ENCODE data around the gene SLC9A9.
A peak's percentile ranks its signal among the peaks of the same experiment; 100 is the strongest.

Gene SLC9A9

GRCh38 chr3:143344516-143345165, 503.6 kb downstream of the SLC9A9 start:
- no peak for DNase-seq

GRCh38 chr3:143343944-143344343, 504.3 kb downstream of the SLC9A9 start:
- no peak for DNase-seq

DNA sequence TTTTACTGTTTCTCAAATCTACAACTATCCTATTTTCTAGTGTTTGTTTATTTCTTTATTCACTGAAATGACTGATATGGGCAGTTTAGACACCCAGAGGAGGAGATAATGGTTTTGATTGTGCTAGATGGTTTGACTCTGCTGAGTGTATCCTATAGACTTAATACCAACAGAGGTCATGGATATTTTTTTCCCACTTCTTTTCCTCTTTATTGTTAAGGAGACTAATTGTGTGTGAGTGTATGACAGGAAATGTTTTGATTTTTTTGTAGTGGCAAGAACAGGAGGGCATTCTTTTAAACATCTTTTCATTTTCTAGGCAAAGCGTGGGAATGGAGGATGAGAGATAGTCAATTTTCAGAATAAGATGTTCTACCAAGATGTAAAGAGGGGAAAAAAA, 505.2 kb downstream of the SLC9A9 start:
- no peak for DNase-seq

DNA sequence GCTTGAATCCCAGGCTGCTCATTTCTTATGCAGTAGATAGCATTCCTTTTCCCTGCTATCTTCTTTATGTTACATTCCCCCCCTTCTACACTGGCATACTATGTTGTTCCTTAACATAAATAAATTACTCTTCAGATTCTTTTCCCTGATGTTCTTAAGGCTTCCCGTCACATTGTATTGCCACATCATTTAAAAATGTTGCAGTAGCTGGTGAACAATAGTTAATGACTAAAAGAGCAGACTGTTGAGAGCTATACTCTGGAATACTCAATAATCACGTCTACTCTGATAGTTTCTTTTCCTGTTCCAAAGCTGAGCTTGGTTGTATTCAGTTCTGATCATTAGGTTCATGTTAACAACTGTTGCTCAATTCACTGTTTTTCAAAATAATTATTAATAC, 508.8 kb downstream of the SLC9A9 start:
- DNase-seq, result no peak

- no peak for DNase-seq
Observed at GRCh38 chr3:143337387-143337786, 510.9 kb downstream of the SLC9A9 start.

DNA sequence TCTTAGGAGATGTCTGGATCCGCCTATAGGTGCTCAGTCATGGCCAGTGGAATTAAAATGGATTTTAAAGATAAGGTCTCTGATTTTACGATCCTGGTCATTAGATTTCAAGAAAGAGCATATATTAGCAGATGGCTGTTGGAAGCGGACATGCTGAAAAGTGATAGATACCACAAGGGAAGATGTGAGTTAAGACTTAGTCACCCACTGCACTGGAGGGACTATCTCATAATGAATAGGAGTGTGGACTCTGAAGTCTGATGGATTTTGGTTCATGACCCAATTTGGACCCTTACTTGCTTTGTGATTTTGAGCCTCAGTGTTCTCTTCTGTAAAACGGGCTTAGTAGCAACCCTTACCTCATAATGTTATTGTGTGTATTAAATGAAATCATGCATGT, 514.0 kb downstream of the SLC9A9 start:
- DNase-seq, result no peak

DNA sequence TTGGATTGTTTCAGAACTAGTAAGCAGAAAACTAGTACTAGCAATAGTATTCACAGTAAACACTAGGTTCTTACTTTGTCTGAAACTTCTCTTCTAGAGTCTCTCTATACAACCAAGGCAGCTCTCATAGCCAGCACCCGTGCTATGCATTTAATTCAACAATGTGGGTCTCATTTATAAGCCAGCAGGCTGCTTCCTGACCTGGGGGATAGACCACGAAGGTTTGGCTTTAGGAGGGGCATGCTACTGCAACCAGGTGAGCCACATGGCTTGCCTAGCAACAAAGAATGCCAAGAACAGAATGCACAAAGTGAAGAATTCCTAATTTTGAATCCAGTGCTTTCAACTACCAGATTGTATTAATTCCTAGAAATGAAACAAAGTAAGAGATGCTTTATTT, 514.9 kb downstream of the SLC9A9 start:
- no peak for DNase-seq

DNA sequence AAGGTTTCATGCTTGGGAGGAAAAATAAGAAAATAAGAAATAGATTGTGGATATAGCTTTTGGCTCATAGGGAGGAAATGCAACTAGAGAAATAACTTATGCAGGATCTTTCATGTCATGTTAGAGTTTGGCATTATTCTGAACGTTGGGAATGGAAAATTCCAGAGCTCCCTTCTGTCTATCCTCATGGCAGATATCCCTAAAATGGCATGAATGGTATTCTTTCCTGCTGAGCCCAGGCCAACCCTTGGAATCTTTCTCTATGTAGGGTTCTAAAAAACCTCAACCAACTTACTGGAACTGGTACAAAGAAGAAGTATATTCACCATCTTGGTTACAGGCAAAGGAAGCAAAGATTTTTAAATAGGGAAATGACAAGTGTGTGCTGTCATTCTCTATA, 516.2 kb downstream of the SLC9A9 start:
- no peak for DNase-seq

- DNase-seq, result no peak
Observed at GRCh38 chr3:143331350-143331749, 516.9 kb downstream of the SLC9A9 start.

- no peak for DNase-seq
Observed at GRCh38 chr3:143330296-143330868, 517.9 kb downstream of the SLC9A9 start.

GRCh38 chr3:143329567-143330211, 518.6 kb downstream of the SLC9A9 start:
- peak; percentile 75 for DNase-seq

DNA sequence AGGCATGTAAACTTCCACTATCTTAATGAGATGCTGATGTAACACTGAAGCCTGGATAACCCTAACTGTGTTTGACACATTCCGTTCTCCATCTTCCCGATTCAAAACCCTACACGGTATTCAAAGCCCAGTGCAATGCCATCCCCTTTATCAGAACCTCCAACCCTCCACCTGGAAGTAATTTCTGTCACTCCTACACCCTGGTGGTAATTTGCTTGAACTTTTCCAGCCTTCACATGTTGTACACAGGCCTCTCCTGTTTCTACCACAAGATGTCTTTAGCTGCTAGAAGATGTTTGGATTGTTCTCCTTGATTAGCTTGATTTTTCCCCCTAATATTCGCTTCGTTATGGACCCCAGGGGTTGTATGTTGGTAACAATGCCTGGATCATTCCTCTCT, 519.8 kb downstream of the SLC9A9 start:
- no peak for DNase-seq

GRCh38 chr3:143326983-143327778, 521.1 kb downstream of the SLC9A9 start:
- no peak for DNase-seq

DNA sequence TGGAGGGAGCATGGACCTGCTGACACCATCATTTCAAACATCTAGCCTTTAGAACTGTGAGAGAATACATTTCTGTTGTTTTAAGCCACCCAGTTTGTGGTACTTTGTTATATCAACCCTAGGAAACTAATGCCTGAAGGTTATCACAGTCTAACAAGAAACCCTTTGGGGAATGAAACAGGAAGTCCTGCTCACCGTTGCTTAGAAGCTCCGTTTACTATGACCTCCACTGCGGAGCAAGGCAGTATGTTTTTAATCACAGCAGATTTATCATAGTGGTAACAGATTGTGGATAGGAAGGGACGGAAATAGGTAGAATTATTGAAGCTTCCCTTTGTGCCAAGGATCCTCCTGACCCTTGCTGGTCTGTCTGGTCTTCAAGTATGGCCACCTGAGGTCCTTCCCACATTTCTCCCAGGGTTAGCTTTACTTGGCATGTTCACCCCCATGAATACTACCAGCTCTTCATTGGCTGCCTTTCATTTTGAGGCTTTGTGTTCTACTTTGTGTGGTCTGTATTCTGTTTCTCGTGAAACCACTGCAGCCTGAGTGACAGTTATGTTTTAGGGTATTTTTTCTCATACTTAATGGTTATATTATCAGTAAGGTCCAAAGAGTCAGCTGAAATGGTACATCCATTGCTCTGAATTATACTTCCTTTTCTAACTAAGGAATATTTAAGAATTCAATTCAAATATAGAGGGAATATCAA, 527.1 kb downstream of the SLC9A9 start:
- no peak for DNase-seq

GRCh38 chr3:143315766-143316165, 532.5 kb downstream of the SLC9A9 start:
- no peak for DNase-seq

GRCh38 chr3:143314251-143315093, 533.8 kb downstream of the SLC9A9 start:
- no peak for DNase-seq

DNA sequence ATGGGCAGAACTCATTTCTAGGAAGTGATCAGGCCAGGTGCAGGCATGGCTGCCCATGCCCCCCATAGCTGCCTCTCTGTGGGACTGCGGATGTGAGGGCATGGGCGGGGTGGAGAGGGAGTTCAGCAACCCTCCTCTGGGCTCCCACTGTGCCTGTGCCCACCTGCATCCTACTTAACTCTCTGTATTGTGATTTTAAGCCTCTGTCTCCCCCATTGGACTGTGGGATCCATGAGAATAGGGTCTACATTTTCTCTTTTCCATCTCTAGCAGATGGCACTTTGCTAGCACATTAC, 534.4 kb downstream of the SLC9A9 start:
- no peak for DNase-seq

DNA sequence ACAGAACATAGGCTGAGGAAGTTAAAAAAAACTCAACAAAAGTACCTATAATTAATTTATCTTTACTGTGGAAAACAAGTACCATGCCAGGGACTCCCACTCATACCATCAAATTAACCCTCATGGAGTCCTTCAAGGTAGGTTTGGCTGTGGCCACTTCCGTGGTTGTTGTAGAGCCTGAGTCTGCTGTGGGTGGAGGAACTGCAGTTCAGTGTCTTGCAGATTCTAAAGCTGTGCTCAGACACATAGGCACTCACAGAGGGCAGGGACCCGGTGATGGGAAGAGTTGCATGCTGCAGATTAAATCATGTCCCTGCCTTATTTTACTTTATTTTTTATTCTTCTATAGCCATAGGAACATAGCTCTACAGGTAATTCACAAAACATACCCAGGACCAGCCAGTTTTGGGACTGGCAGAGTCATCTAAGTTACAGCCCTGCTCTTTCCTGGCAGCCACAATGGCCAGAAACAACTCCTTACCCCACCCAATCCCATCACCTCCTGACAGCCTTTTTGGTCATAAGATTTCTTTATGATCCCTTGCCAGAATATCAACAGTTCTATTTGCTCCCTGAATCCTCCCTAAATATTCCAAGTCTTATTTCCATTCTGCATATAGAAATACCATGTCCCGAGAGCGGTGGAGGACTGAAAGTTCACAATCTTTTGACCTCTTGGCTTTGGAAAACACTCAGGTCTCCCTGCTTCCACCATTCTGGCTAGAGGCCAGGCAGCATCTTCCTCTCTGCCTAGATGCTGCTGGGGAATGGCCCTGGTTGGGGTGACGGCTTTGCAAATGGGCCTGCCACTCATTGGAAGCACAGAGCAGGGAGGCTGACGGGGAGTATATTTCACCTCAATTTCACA, 535.0 kb downstream of the SLC9A9 start:
- DNase-seq, result no peak

DNA sequence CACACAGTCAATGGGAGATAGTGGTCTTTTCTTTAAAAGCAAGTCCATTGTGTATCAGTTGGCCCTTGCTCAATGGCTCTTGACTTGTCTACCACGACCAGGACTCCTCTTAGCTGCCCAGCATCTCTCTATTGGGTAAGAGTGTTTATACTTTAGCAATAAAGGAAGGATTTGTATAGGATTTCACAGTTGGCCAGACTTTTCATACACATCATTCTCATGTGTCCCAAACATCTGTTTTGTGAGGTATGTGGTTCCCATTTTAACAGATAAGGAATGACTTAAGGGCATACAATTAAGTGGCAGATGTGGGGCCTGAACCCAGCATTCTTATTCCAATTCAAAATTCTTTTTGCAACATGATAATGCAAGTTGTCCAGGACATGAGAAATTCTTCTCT, 537.2 kb downstream of the SLC9A9 start:
- no peak for DNase-seq

GRCh38 chr3:143309705-143310104, 538.6 kb downstream of the SLC9A9 start:
- DNase-seq, result no peak

- DNase-seq, result no peak
Observed at GRCh38 chr3:143307613-143308183, 540.6 kb downstream of the SLC9A9 start.

Measured in right forelimb (tissue), 1 donor.